ENCODE data around the gene CEP104.

DNA sequence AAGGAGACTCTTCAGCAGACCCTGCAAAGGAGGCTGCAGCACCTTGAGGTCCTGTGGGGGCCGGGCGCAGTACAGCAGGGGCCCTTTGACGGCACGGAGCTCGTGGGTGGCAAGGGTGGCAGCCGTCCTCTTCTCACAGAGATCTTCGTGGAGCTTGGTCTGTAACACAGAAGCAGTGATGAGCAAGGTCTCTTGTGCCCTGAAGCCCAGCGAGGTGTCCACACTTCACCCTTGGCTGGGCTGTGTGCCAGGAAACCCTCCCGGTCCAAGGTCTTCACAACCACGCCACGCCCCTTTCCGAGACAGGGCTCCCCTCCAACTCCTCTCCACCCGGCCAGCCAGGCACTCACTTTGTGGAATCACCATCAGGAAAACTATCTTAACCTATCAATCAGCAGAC is 72.0 kb downstream of the CEP104 start:
- TF ChIP-seq, protein P1, sequence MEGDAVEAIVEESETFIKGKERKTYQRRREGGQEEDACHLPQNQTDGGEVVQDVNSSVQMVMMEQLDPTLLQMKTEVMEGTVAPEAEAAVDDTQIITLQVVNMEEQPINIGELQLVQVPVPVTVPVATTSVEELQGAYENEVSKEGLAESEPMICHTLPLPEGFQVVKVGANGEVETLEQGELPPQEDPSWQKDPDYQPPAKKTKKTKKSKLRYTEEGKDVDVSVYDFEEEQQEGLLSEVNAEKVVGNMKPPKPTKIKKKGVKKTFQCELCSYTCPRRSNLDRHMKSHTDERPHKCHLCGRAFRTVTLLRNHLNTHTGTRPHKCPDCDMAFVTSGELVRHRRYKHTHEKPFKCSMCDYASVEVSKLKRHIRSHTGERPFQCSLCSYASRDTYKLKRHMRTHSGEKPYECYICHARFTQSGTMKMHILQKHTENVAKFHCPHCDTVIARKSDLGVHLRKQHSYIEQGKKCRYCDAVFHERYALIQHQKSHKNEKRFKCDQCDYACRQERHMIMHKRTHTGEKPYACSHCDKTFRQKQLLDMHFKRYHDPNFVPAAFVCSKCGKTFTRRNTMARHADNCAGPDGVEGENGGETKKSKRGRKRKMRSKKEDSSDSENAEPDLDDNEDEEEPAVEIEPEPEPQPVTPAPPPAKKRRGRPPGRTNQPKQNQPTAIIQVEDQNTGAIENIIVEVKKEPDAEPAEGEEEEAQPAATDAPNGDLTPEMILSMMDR (conservative IDR thresholded peaks at IDR 0.05; ENCODE audit: low read depth, low read length) = no peak
- TF ChIP-seq EZH2 (IDR thresholded peaks at IDR 0.05; ENCODE audit: borderline replicate concordance, low read depth, low read length, poor library complexity, severe bottlenecking) = no peak
